Measurements from ENCODE around the gene ATP5F1D.

The ATP5F1D gene

GRCh38 chr19:1271528-1272422 is 30.2 kb downstream of the ATP5F1D start:
- no peak for DNase-seq

GRCh38 chr19:1272423-1273262 is 31.1 kb downstream of the ATP5F1D start:
- DNase-seq: no peak

GRCh38 chr19:1273263-1274041 is 31.9 kb downstream of the ATP5F1D start:
- DNase-seq: no peak

- DNase-seq: no peak
Observed at GRCh38 chr19:1274081-1274851, 32.7 kb downstream of the ATP5F1D start.

- DNase-seq: no peak
Observed at GRCh38 chr19:1274852-1275259, 33.3 kb downstream of the ATP5F1D start.

- peak; percentile 87 for DNase-seq
Observed at GRCh38 chr19:1275260-1275975, 33.9 kb downstream of the ATP5F1D start, which contains the start of gene FAM174C. Gene FAM174C, plus strand, starts transcription at chr19:1275530. Its CDS starts 20 bp downstream, at chr19:1275550.

- no peak for DNase-seq
Observed at GRCh38 chr19:1275976-1276627, 34.6 kb downstream of the ATP5F1D start.

- DNase-seq: no peak
Observed at GRCh38 chr19:1276628-1277022, 35.1 kb downstream of the ATP5F1D start.

GRCh38 chr19:1277061-1277460 is 35.5 kb downstream of the ATP5F1D start:
- no peak for DNase-seq

GRCh38 chr19:1278074-1278473 is 36.5 kb downstream of the ATP5F1D start:
- no peak for DNase-seq

- no peak for DNase-seq
Observed at GRCh38 chr19:1278713-1279660, 37.4 kb downstream of the ATP5F1D start.

- peak; percentile 50 for DNase-seq
Observed at GRCh38 chr19:1279782-1280341, 38.3 kb downstream of the ATP5F1D start.

GRCh38 chr19:1280636-1281568 is 39.4 kb downstream of the ATP5F1D start:
- DNase-seq: no peak

GRCh38 chr19:1281569-1282287 is 40.2 kb downstream of the ATP5F1D start:
- DNase-seq: no peak

- no peak for DNase-seq
Observed at GRCh38 chr19:1282588-1283206, 41.1 kb downstream of the ATP5F1D start.

GRCh38 chr19:1283207-1283916 is 41.8 kb downstream of the ATP5F1D start:
- no peak for DNase-seq
